NCI-H2029 (cell line): ENCODE measurements around the gene GTF2E1.
A peak's percentile ranks its signal among the peaks of the same experiment; 100 is the strongest.
"Not testable (repeated sequence)": the region's sequence is repeated elsewhere in the genome, so short reads cannot be mapped to it uniquely, and the experiment has no call there.

Source experiments
- DNase-seq: peaks from one replicate; lab custom pipeline; 2025; lab: John Stamatoyannopoulos, UW

Gene GTF2E1

GRCh38 chr3:120742198-120742848, at the start of gene GTF2E1, which contains the start of gene RABL3:
Gene GTF2E1 (plus strand): TSS chr3:120742744. CDS start chr3:120750553, 7,809 bp downstream.
Gene RABL3 (minus strand): TSS chr3:120742516. CDS start chr3:120742507, 9 bp downstream.
- peak; percentile 99 for DNase-seq

GRCh38 chr3:120693439-120694171, 48.9 kb upstream of the GTF2E1 start:
- peak; percentile 83 for DNase-seq

DNA sequence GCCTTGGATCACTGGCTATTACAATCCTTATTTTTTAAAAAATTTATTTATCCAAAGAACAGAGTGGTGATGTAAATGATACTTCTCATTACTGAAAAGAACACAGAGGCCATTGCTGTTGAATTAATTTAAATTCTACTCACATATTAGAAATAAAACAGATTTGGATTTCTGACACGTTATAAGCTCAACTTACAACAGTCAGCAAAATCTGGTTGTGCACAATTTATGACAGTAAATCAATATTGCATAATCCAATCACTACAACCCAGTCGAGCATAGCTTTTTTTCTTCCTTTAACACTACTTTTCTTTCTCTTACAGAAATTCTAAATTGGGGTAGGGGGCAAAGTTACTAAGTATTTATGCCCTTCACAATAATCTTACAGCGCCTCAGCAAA, 43.2 kb upstream of the GTF2E1 start:
- no peak for DNase-seq

DNA sequence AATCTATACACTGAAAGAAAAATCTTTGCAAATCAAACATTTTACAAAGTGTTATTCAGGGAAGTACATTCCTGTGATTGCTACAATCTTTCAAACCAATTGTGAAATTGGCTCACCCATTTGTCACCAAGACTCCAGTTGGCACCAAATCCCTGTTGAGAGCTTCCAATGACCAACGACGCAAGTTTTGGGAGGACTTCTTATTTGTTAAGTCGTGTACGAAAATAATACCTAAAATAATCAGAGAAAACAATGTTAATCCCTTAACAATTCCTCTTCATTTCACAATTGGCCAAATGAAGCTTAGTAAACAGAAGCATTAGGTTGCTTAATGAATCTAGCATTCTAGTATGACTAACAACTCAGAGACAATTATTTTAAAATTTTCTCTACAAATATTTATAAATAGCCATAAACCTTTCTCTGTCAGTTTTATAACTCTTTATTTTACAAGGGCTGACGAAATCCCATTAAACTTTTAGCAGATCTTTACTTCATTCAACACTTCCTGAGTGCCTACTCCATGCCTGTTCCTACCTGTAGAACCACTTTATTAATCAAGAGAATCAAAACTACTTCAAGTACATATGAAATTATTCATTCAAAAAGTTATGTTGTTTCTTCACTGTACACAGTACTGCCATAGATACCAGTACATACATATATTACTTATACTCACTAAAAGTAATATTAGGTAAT, 36.5 kb upstream of the GTF2E1 start:
- no peak for DNase-seq

DNA sequence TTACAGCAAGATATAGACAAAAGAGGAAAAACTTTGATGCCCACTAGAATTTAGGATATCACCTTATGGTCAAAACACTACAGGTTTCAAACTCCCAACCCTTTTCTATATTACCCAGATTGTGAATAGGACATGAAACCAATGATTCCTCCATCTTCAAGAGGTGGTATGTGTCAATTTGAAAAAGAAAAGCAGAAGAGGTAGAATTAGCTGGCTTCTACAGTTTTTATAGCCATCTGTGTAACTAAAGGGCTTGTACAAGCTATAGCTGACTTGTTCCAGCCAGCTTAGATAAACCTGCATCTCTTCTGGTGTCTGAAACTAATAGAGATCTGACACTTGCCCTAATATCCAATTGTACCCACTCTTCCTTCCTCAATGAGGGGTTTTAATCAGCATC, 35.6 kb upstream of the GTF2E1 start:
- DNase-seq: no peak

DNA sequence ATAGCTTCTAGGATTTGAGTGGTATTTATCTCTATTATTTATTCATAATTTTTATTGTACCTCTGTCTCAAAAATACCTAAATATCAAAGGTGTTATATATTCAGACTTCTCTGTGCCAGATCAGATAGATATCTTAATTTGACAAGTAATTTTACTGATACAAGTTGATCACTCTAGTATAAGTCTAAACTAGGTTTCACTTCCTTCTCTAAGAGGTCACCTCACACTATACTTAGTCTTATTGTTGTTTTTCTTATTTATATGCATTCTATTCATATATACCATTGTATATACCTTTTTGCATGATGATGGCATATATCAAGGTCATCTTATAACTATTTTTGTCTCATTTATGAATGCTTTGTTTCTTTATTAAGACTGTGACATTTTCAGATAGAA, 34.1 kb upstream of the GTF2E1 start:
- no peak for DNase-seq

DNA sequence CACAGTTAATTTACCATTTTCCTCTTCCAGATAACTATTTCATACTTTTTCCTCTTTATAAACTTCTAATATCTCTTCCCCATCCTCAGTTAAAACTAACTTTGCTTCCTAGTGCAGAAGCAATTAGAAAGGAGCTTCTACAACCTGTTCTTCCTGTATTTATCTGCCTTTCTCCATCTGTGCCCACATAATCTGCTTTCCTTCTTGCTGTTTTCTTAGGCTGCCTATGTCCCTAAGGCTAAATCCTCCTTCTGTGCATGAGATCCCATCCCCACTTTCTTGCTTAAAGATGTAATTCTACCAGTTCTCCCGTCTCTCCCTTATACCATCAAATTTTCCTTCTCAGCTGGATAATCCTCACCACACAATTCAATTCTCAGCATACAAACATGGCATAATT, 32.2 kb upstream of the GTF2E1 start:
- no peak for DNase-seq

DNA sequence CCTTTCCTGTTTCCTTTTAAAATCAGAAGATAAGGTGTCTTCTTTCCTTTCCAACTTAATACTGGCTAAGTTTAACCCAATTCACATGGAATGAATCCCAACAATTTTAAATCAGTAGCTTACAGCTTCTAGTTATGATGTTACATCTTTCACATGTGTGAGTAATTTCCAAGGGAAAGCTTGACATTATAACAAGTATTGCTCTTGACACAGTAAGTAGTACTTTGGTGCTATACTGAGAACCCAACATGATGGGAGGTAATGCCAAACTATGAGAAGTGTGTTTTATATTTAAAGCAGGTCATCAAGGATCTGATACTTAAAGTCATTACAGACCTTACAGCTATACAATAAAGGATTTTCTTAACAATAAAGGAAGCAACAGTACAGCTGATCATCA, 29.3 kb upstream of the GTF2E1 start:
- no peak for DNase-seq

- DNase-seq: not testable (repeated sequence)
Observed at GRCh38 chr3:120719167-120719834, 23.2 kb upstream of the GTF2E1 start.

- no peak for DNase-seq
Observed at GRCh38 chr3:120726791-120727190, 15.8 kb upstream of the GTF2E1 start.

GRCh38 chr3:120730576-120731542, 11.7 kb upstream of the GTF2E1 start:
- no peak for DNase-seq

DNA sequence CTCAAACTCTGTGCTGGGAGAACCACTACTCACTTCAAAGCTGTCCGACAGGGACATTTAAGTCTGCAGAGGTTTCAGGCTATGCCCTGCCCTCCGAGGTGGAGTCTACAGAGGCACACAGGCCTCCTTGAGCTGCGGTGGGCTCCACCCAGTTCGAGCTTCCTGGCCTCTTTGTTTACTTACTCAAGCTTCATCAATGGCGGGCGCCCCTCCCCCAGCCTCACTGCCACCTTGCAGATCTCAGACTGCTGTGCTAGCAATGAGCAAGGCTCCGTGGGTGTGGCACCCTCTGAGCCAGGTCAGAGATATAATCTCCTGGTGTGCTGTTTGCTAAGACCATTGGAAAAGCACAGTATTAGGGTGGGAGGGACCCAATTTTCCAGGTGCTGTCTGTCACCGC, 4.5 kb upstream of the GTF2E1 start:
- DNase-seq: not testable (repeated sequence)

- no peak for DNase-seq
Observed at GRCh38 chr3:120741320-120741719, 1.2 kb upstream of the GTF2E1 start.

GRCh38 chr3:120741837-120742197, 727 bp upstream of the GTF2E1 start:
- no peak for DNase-seq

- DNase-seq: no peak
Observed at GRCh38 chr3:120742849-120743365, 363 bp downstream of the GTF2E1 start.

GRCh38 chr3:120743556-120744195, 1.1 kb downstream of the GTF2E1 start:
- DNase-seq: no peak

GRCh38 chr3:120745466-120745865, 2.9 kb downstream of the GTF2E1 start:
- no peak for DNase-seq

- DNase-seq: no peak
Observed at GRCh38 chr3:120749843-120750242, 7.3 kb downstream of the GTF2E1 start.

DNA sequence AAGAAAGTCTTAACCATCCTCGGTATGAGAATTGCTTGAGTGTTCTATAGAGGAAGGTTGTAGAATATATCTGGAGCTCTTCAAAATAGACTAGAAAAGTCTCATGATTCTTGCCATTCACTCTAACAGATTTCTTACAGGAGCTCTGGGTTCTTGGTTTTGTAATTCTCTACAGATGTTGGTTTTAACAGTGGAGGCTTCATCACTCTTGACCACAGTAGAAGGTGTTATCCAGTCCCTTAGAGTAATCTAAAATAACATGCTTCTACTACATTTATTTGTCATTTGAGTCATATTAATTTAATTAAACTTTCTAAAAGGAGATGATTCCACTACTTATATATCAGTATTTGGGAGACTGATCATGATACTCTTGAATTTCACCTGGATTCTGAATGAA, 9.7 kb downstream of the GTF2E1 start:
- no peak for DNase-seq

- DNase-seq: no peak
Observed at GRCh38 chr3:120752865-120753264, 10.3 kb downstream of the GTF2E1 start.

- DNase-seq: no peak
Observed at GRCh38 chr3:120753810-120754209, 11.3 kb downstream of the GTF2E1 start.
